HEK293T (cell line): ENCODE data around the gene OXER1.
"Not testable (repeated sequence)": the region's sequence is repeated elsewhere in the genome, so short reads cannot be mapped to it uniquely, and the experiment has no call there.

Experiments used
- CTCF ChIA-PET: fragments of 350-600 bp; formaldehyde crosslinking; extraction: SDS; loops from one replicate; lab custom pipeline; 2021; ENCODE audit warnings: antibody characterized with exemption, inconsistent platforms; lab: Yijun Ruan, JAX
- POLR2A ChIA-PET: fragments of 350-600 bp; formaldehyde crosslinking; extraction: SDS; loops from one replicate; lab custom pipeline; 2020; ENCODE audit warnings: antibody characterized with exemption, inconsistent platforms; lab: Yijun Ruan, JAX
- DNase-seq: peaks from one replicate; pipeline ENCODE4 v3.0.0; 2012; ENCODE audit warnings: mixed read lengths; ENCODE audit errors: extremely low spot score
- ARNT ChIP-seq: fragments of 450-650 bp; IDR thresholded peaks from 2 replicates; pipeline ENCODE4 v1.6.1; 2017; ENCODE audit warnings: mild to moderate bottlenecking
- BHLHE40 ChIP-seq: fragments of 450-650 bp; IDR thresholded peaks from 2 replicates; pipeline ENCODE4 v1.6.1; 2016; ENCODE audit warnings: mild to moderate bottlenecking, moderate library complexity, borderline replicate concordance
- CTBP1 ChIP-seq: fragments of 450-650 bp; IDR thresholded peaks from 2 replicates; pipeline ENCODE4 v1.6.1; 2016; ENCODE audit warnings: borderline replicate concordance
- ELF4 ChIP-seq: fragments of 450-650 bp; IDR thresholded peaks from 2 replicates; pipeline ENCODE4 v1.6.1; 2017; ENCODE audit warnings: antibody characterized with exemption
- FOXA1 ChIP-seq: fragments of 450-650 bp; IDR thresholded peaks from 2 replicates; pipeline ENCODE4 v1.6.1; 2016; ENCODE audit warnings: mild to moderate bottlenecking
- FOXK2 ChIP-seq: fragments of 450-650 bp; IDR thresholded peaks from 2 replicates; pipeline ENCODE4 v1.6.1; 2016; ENCODE audit warnings: mild to moderate bottlenecking
- FOXM1 ChIP-seq: fragments of 450-650 bp; IDR thresholded peaks from 2 replicates; pipeline ENCODE4 v1.6.1; 2017; ENCODE audit warnings: mild to moderate bottlenecking, borderline replicate concordance
- HDGF ChIP-seq: fragments of 450-650 bp; IDR thresholded peaks from 2 replicates; pipeline ENCODE4 v1.6.1; 2017; ENCODE audit warnings: antibody characterized with exemption, borderline replicate concordance
- L3MBTL2 ChIP-seq: fragments of 450-650 bp; conservative IDR thresholded peaks from 2 replicates; pipeline ENCODE4 v1.6.1; 2016; ENCODE audit warnings: mild to moderate bottlenecking
- LEF1 ChIP-seq: fragments of 450-650 bp; IDR thresholded peaks from 2 replicates; pipeline ENCODE4 v1.6.1; 2017; ENCODE audit warnings: mild to moderate bottlenecking, borderline replicate concordance
- NFRKB ChIP-seq: fragments of 450-650 bp; IDR thresholded peaks from 2 replicates; pipeline ENCODE4 v1.6.1; 2016; ENCODE audit warnings: mild to moderate bottlenecking, moderate library complexity
- SP1 ChIP-seq: fragments of 450-650 bp; IDR thresholded peaks from 2 replicates; pipeline ENCODE4 v1.6.1; 2017
- SUZ12 ChIP-seq: fragments of 450-650 bp; IDR thresholded peaks from 2 replicates; pipeline ENCODE4 v1.6.1; 2016; ENCODE audit warnings: mild to moderate bottlenecking
- TARDBP ChIP-seq: fragments of 450-650 bp; IDR thresholded peaks from 2 replicates; pipeline ENCODE4 v1.6.1; 2016
- ZNF384 ChIP-seq: fragments of 450-650 bp; IDR thresholded peaks from 2 replicates; pipeline ENCODE4 v1.6.1; 2016
- TF ChIP-seq, protein P1 (sequence below): fragments of 450-650 bp; IDR thresholded peaks from 2 replicates; pipeline ENCODE4 v1.6.1; 2016

Gene OXER1

DNA sequence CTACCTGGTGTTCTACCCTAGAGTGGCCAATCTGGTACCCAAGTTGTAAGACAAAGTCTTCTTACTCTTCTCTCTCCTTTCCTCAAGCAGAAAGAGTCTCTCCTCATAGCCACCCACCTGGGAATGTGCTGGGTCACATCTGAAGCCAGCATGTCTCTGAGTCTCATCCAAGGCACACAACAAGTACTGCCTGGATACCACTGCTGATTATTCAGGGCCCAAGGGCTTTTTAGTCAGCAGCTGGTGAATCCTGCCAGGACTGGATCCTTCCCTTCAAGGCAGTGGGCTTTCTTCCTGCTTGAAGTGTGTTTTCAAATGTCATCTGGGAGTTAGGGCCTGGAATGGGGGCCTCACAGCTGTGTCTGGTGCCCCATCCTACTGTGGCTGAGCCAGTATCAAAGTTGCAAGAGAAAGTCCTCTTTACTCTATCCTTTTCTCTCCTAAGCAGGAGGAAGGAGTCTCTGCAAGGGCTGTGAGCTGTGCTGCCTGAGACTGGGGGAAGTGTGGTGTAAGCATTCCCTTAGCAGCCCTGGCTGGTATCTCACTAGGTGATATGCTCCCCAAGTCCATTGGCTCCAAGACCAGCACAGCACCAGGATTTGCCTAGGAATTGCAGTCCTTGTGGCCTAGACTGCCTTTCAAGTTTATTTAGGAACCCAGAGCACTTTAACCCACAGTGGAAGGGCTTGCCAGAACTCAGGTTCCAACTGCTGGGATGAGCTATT, 27.2 kb downstream of the OXER1 start:
- TF ChIP-seq NFRKB (no peak), FOXA1 (no peak), L3MBTL2 (no peak)
- ChIA-PET POLR2A (no interaction called here), CTCF (interaction anchor here (0.7 kb wide), 1 partner anchor 11 kb away, joined by 3 read pairs; no protein-coding TSS in a partner anchor)
- no peak for DNase-seq

DNA sequence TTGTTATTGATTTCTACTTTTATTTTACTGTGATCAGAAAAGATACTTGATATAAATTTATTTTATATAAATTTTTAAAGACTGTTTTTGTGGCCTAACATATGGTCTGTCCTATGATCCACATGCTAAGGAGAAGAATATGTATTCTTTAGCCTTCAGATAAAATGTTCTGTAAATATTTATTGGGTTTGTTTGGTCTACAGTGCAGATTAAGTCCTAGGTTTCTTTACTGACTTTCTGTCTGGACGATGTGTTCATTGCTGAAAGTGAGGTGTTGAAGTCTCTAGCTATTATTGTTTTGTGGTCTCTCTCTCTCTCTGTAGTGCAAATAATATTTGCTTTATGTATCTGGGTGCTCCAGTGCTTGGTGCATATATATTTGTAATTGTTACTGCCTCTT, 30.1 kb downstream of the OXER1 start:
- CTCF ChIA-PET, result no interaction called here
- POLR2A ChIA-PET, result no interaction called here
- no peak for DNase-seq
- TF ChIP-seq BHLHE40, result no peak
- no peak for TF ChIP-seq HDGF
- TF ChIP-seq SUZ12, result no peak
- no peak for TF ChIP-seq L3MBTL2
- no peak for TF ChIP-seq FOXA1
- no peak for TF ChIP-seq SP1
- TF ChIP-seq CTBP1, result no peak
- TF ChIP-seq LEF1, result no peak
- TF ChIP-seq FOXK2, result no peak
- no peak for TF ChIP-seq TARDBP
- TF ChIP-seq, protein P1, sequence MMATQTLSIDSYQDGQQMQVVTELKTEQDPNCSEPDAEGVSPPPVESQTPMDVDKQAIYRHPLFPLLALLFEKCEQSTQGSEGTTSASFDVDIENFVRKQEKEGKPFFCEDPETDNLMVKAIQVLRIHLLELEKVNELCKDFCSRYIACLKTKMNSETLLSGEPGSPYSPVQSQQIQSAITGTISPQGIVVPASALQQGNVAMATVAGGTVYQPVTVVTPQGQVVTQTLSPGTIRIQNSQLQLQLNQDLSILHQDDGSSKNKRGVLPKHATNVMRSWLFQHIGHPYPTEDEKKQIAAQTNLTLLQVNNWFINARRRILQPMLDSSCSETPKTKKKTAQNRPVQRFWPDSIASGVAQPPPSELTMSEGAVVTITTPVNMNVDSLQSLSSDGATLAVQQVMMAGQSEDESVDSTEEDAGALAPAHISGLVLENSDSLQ, result no peak
- no peak for TF ChIP-seq ZNF384
- TF ChIP-seq ARNT, result no peak
- no peak for TF ChIP-seq ELF4

DNA sequence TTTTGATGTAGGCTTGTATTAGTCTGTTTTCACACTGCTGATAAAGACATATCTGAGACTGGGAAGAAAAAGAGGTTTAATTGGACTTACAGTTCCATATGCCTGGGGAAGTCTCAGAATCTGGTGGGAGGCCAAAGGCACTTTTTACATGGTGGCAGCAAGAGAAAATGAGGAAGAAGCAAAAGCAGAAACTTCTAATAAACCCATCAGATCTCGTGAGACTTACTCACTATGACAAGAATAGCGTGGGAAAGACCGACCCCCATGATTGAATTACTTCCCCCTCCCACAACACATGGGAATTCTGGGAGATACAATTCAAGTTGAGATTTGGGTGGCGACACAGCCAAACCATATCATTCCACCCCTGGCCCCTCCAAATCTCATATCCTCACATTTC, 32.6 kb downstream of the OXER1 start:
- CTCF ChIA-PET, DNase-seq, POLR2A ChIA-PET: not testable (repeated sequence)

DNA sequence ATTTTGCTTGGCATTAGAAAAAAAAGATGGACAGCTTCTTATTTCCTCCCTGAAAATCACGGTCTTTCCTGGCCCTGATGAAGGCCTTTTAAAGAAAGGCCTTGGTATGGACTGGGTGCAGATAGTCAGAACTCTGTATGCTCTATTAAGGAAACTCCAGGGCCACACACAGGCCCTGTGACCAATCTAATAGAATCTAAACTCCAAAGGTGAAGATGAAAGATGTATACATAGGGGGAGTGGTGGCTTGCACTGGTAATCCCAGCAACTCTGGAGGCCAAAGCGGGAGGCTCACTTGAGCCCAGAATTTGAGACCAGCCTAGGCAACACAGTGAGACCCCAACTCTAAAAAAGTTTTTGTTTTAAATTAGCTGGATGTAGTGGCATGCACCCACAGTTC, 37.3 kb downstream of the OXER1 start:
- ChIA-PET POLR2A (no interaction called here), CTCF (no interaction called here)
- TF ChIP-seq BHLHE40 (no peak), NFRKB (no peak), HDGF (no peak), TARDBP (no peak), ARNT (no peak), CTBP1 (no peak), FOXA1 (no peak), LEF1 (no peak), FOXM1 (no peak), L3MBTL2 (no peak), FOXK2 (no peak), ZNF384 (no peak)
- TF ChIP-seq, protein P1, result no peak
- DNase-seq, result no peak

DNA sequence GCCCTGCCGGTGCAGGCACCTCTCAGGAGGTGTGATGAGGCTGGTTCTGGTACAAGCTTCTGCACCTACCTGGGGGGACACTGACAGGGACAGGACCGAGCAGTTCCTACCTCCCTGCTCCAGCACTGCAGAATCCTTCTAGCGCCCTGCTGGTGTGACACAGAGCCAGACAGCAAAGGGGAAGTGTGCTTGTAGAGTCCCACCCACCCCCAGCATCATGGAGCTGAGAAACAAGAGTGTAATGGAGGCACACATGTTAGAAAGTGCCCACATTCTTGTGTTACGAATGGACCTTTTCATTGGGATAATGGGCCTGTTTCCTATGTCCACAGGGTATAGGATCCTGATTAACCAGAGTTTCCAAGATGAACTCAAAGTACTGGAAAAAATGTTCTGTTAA, 38.3 kb downstream of the OXER1 start:
- no peak for TF ChIP-seq TARDBP
- DNase-seq, result no peak
- CTCF ChIA-PET, result no interaction called here
- POLR2A ChIA-PET, result no interaction called here

DNA sequence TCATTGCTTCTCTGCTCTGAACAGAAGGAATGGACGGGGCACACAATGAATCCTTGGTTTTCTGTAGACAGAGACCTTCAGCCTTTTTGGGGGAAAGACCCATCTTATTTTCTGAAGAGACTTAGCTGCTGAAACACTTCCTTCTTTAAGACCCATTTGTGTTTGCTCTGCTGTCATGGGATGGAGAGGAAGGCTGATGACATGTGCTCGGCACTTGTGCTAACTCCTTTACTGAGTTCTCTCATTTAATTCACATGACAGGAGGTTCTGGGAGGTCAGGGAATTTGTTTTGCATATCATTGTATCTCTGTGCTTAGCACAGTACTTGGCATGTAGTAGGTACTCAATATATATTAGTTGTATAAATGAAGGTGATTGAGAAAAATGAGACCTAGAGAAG, 39.0 kb downstream of the OXER1 start:
- ChIA-PET POLR2A (no interaction called here), CTCF (no interaction called here)
- no peak for DNase-seq
- TF ChIP-seq BHLHE40, result no peak
- TF ChIP-seq LEF1, result no peak
- TF ChIP-seq ZNF384, result no peak
- no peak for TF ChIP-seq FOXM1
- no peak for TF ChIP-seq SUZ12
- TF ChIP-seq CTBP1, result no peak
- no peak for TF ChIP-seq NFRKB
- TF ChIP-seq L3MBTL2, result no peak
- no peak for TF ChIP-seq ELF4
- TF ChIP-seq SP1, result no peak
- no peak for TF ChIP-seq FOXK2
- TF ChIP-seq, protein P1, result no peak
- no peak for TF ChIP-seq HDGF
- no peak for TF ChIP-seq FOXA1
- no peak for TF ChIP-seq TARDBP
- no peak for TF ChIP-seq ARNT

DNA sequence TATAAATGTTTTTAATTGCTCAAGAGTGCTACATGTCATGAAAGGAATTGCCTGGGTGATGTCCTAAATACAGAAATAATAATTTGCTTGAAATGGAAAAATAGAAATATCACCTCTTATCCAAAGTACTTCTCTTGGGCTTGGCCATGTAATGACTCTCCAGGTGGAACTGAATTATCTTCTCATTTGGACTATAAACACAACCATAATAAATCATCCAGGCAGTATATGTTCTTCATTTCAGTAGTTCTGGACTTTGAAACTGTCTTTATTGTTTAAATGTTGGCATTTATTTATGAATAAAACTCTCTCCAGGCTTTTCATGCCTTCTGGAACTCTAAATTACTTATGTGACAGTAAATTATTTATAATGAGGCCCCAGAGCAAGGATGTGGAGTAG, 40.5 kb downstream of the OXER1 start:
- no peak for DNase-seq
- ChIA-PET CTCF (no interaction called here), POLR2A (no interaction called here)
- TF ChIP-seq TARDBP (no peak), CTBP1 (no peak), FOXA1 (no peak), ARNT (no peak), L3MBTL2 (no peak), FOXK2 (no peak), SP1 (no peak), ELF4 (no peak), FOXM1 (no peak), ZNF384 (no peak), LEF1 (no peak), SUZ12 (no peak), HDGF (no peak)
- TF ChIP-seq, protein P1, result no peak
